Muscle layer of duodenum (tissue), 2 donors: Measurements from ENCODE around the gene RRBP1.
A peak's percentile ranks its signal among the peaks of the same experiment; 100 is the strongest.

Experiments used
- H3K27ac ChIP-seq: one replicate; pipeline ENCODE4 v1.7.0; 2013; ENCODE audit warnings: mild to moderate bottlenecking, low read length
- H3K27me3 ChIP-seq: one replicate; pipeline ENCODE4 v1.7.0; 2013; ENCODE audit warnings: low read depth, mild to moderate bottlenecking, control low read depth, low read length
- H3K36me3 ChIP-seq, 2 donors: one replicate each; pipeline ENCODE4 v1.7.0; 2013; ENCODE audit warnings: low read length in 2 of 2, control low read depth in 1 of 2, mild to moderate bottlenecking in 1 of 2; ENCODE audit not compliant: insufficient read depth in 2 of 2, control insufficient read depth in 1 of 2
- H3K4me1 ChIP-seq, 2 donors: one replicate each; pipeline ENCODE4 v1.7.0; 2013; ENCODE audit warnings: low read length in 2 of 2, mild to moderate bottlenecking in 2 of 2, control low read depth in 1 of 2, moderate library complexity in 1 of 2; ENCODE audit not compliant: insufficient read depth in 2 of 2, control insufficient read depth in 1 of 2
- H3K4me3 ChIP-seq, 2 donors: one replicate each; pipeline ENCODE4 v1.7.0; 2013; ENCODE audit warnings: low read length in 2 of 2, low read depth in 1 of 2, mild to moderate bottlenecking in 1 of 2
- H3K9me3 ChIP-seq, 2 donors: one replicate each; pipeline ENCODE4 v1.7.0; 2013; ENCODE audit warnings: low read length in 2 of 2, control low read depth in 1 of 2, mild to moderate bottlenecking in 1 of 2; ENCODE audit not compliant: control insufficient read depth in 1 of 2
- donor health status: healthy.

The RRBP1 gene

DNA sequence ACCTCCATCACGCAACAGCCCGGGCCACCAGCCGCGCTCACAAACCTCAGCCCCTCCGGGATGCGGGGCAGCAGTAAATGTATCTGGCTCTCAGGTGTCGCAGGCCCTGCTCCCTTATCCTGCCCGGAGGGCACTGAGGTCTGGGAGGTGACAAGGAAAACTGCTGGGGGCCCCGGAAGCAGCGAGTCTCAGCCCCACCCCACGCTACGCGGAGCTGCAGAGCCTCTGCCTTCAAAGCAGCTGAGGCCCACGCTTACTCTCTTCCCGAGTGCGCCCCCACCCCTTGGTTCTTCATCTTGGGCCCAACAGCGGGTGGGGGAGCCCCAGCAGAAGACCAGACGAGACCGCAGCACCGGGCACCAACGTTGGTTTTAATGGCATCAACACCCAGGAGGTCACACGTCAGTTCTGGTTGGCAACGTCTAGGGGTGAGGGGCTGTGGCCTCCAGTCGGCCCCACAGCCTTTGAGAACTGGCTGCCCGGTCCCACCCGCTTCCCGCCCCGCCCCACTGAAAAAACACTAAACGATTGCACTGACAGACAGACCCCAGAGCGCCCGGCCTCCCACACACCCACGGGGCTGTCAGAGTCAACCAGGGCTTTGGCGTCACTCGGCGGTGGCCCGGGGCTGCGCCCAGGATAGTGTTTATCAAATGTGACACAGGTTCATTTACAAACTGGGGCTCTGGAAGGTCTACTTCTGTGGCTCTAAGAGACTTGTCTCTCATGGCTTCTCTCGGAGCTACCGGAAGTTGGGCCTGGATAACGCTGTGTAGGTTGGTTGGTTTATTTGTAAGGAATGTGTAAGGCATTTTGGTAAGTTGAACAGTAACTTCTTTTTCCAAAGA, 68.5 kb downstream of the RRBP1 start:
- Histone ChIP-seq H3K4me1 (peaks cover 5 to 76% of the 10 kb centered on the region in 2 donors), H3K36me3 (peaks cover 22 to 32% of the 10 kb centered on the region in 2 donors), H3K4me3 (peak overlapping the region in 1 of 2 donors; percentile 29), H3K27me3 (no peaks in the 10 kb centered on the region), H3K27ac (peak overlapping the region; percentile 45), H3K9me3 (no peaks in the 10 kb centered on the region)

DNA sequence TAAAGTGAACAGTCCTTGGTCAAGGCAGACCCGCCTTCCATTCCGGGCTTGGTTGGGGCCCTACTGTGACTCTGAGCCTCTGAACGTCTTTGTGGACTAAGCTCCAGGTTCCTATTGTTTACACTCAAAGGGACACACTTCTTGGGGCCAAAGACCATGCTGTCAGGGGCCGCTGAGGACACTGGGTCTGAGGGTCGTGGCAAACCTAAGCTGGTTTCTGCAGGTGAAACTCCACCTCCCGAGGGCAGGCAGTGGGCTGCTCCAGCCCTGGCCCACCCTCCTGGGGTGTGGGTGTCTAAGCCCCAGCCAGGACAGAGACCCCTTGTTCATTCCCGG, 69.1 kb downstream of the RRBP1 start:
- Histone ChIP-seq H3K27ac (peak overlapping the region; percentile 45), H3K9me3 (no peaks in the 10 kb centered on the region), H3K4me3 (no peak overlapping the region), H3K4me1 (peaks cover 5 to 76% of the 10 kb centered on the region in 2 donors), H3K36me3 (peaks cover 16 to 30% of the 10 kb centered on the region in 2 donors), H3K27me3 (no peaks in the 10 kb centered on the region)

- Histone ChIP-seq H3K4me1 (peaks cover 5 to 72% of the 10 kb centered on the region in 2 donors), H3K4me3 (no peak overlapping the region), H3K27me3 (no peaks in the 10 kb centered on the region), H3K36me3 (peaks cover 16 to 31% of the 10 kb centered on the region in 2 donors), H3K27ac (peak overlapping the region; percentile 60), H3K9me3 (no peaks in the 10 kb centered on the region)
Measured at GRCh38 chr20:17612287-17612991, 69.6 kb downstream of the RRBP1 start.

DNA sequence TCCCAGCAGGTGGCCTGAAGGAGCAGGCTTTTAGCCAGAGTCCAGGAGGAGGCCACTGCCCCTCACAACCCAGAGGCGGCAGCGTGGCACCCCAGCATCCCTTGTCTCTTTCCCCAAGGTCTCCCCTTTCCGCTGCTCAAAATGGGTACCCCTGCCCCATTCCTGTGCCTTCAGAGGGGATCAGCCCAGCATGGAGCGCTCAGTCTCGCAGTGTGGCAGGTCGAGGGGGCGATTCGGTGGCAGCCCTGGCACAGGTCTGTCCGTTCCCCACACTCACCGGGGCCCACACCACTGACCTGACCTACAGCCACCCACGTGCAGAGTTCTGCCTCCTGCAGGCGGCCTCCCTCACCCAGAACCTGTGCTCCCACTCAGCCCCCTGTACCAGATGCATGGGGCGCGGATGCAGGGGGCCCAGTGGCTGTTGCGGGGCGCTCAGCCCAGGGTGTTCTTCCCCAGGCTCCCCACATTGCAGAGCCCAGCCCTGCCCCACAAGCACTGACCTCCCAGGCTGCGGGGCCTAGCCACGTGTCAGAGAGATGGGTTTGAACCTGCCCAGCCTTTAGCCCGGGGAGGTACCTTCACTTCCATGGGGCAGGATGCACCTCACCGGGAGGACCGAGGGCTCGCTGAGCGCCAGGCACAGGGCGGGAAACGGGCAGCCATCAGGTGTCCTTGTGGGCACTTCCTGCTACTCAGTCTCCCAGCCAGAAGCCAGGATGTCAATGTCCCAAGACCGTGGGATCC, 70.3 kb downstream of the RRBP1 start:
- peaks cover 10 to 32% of the 10 kb centered on the region in 2 donors for H3K36me3 ChIP-seq
- no peaks in the 10 kb centered on the region for H3K27me3 ChIP-seq
- peak overlapping the region; percentile 60 for H3K27ac ChIP-seq
- no peaks in the 10 kb centered on the region for H3K9me3 ChIP-seq
- H3K4me3 ChIP-seq = no peak overlapping the region
- peaks cover 5 to 70% of the 10 kb centered on the region in 2 donors for H3K4me1 ChIP-seq

DNA sequence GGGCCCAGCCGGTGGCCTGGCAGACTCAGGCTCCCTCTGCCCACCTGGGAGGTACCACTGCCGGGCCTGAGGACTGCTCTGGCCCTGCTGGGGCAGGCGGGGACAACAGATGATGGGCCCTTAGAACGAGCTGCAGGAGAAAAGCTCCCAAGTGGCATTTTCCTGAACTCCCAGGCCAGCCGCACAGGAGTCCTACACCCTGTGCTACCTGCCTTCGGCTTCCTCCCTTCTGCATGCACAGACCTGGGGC, 70.8 kb downstream of the RRBP1 start:
- no peak overlapping the region for H3K4me3 ChIP-seq
- H3K36me3 ChIP-seq = peaks cover 10 to 30% of the 10 kb centered on the region in 2 donors
- H3K4me1 ChIP-seq = peaks cover 5 to 72% of the 10 kb centered on the region in 2 donors
- no peak overlapping the region for H3K27ac ChIP-seq
- H3K27me3 ChIP-seq = no peaks in the 10 kb centered on the region
- no peaks in the 10 kb centered on the region for H3K9me3 ChIP-seq

GRCh38 chr20:17610566-17611289, 71.3 kb downstream of the RRBP1 start:
- Histone ChIP-seq H3K27me3 (no peaks in the 10 kb centered on the region), H3K36me3 (peaks cover 10 to 25% of the 10 kb centered on the region in 2 donors), H3K4me3 (no peak overlapping the region), H3K9me3 (no peaks in the 10 kb centered on the region), H3K27ac (peak overlapping the region; percentile 23), H3K4me1 (peaks cover 5 to 71% of the 10 kb centered on the region in 2 donors)

- Histone ChIP-seq H3K27me3 (no peaks in the 10 kb centered on the region), H3K27ac (no peak overlapping the region), H3K36me3 (peaks cover 16 to 27% of the 10 kb centered on the region in 2 donors), H3K4me3 (no peak overlapping the region), H3K4me1 (peaks cover 7 to 71% of the 10 kb centered on the region in 2 donors), H3K9me3 (no peaks in the 10 kb centered on the region)
Measured at GRCh38 chr20:17609811-17610377, 72.1 kb downstream of the RRBP1 start.

- peaks cover 21 to 33% of the 10 kb centered on the region in 2 donors for H3K36me3 ChIP-seq
Measured at GRCh38 chr20:17608701-17609497, 73.1 kb downstream of the RRBP1 start.

GRCh38 chr20:17606001-17606400, 76.0 kb downstream of the RRBP1 start:
- H3K4me3 ChIP-seq = no peak overlapping the region
- H3K27ac ChIP-seq = no peak overlapping the region
- peaks cover 25 to 39% of the 10 kb centered on the region in 2 donors for H3K36me3 ChIP-seq
- H3K9me3 ChIP-seq = no peaks in the 10 kb centered on the region
- H3K27me3 ChIP-seq = no peaks in the 10 kb centered on the region
- H3K4me1 ChIP-seq = peaks cover 3 to 72% of the 10 kb centered on the region in 2 donors

More at GRCh38 chr20:17608701-17609497, 73.1 kb downstream of the RRBP1 start:
- H3K9me3 ChIP-seq = no peaks in the 10 kb centered on the region
- H3K27me3 ChIP-seq = no peaks in the 10 kb centered on the region
- no peak overlapping the region for H3K4me3 ChIP-seq
- H3K4me1 ChIP-seq = peaks cover 3 to 71% of the 10 kb centered on the region in 2 donors
- H3K27ac ChIP-seq = no peak overlapping the region

- Histone ChIP-seq H3K27ac (peak overlapping the region; percentile 14), H3K4me1 (peaks cover 3 to 71% of the 10 kb centered on the region in 2 donors), H3K9me3 (no peaks in the 10 kb centered on the region), H3K4me3 (no peak overlapping the region), H3K36me3 (peaks cover 25 to 39% of the 10 kb centered on the region in 2 donors), H3K27me3 (no peaks in the 10 kb centered on the region)
Measured at GRCh38 chr20:17605131-17605660, 76.8 kb downstream of the RRBP1 start.
